ENCODE data around the gene KLF5. TPM values are rescaled to one million over a fixed set of nuclear protein-coding genes. Genes with fewer than 3 reads are reported as not detected.

KLF5 gene
- total RNA-seq, 1 experiment from 2014 or later = 65.9 TPM

- Histone ChIP-seq H3F3A (ENCODE audit: insufficient read depth, low read depth) (peaks cover 66% of the 10 kb centered on the region; the same call in 1 of the 2 replicates), H3K27ac (peak overlapping the region; percentile 63; the same call in 1 of the 2 replicates), H2AFZ (no peak overlapping the region), H3K9me3 (ENCODE audit: insufficient read depth, low read depth) (no peaks in the 10 kb centered on the region), H3K4me2 (no peak overlapping the region), H3K4me3 (no peak overlapping the region), H3K9me2 (ENCODE audit: insufficient read depth) (no peaks in the 10 kb centered on the region), H3K36me3 (ENCODE audit: low read depth) (peaks cover 60% of the 10 kb centered on the region), H3K79me2 (ENCODE audit: low read depth) (peaks cover 51% of the 10 kb centered on the region), H3K27me3 (ENCODE audit: insufficient read depth, low read depth) (no peaks in the 10 kb centered on the region), H3K4me1 (replicated peaks; ENCODE audit: insufficient read depth) (0 out of 2 replicates have a peak, but pooled peaks cover 17% of the 10 kb centered on the region), H4K20me1 (ENCODE audit: insufficient read depth) (0 out of 2 replicates have a peak, but pooled peaks cover 3% of the 10 kb centered on the region)
- CTCF ChIA-PET = no interaction called here
- no peak for DNase-seq
- intact Hi-C loops (cut with micrococcal nuclease; ENCODE audit: unreplicated experiment) = no loop called here
- TF ChIP-seq CTCF (conservative IDR thresholded peaks at IDR 0.05) (no peak), EZH2 (IDR thresholded peaks at IDR 0.05; ENCODE audit: low read depth) (no peak)
- POLR2A ChIA-PET (ENCODE audit: unreplicated experiment) = interaction anchor here (0.7 kb wide), 1 partner anchor 96 kb away, joined by 4 read pairs; no protein-coding TSS in a partner anchor
- BruUV-seq (replicated peaks) = no TSS peak
Measured at GRCh38 chr13:73075546-73075945, 16.7 kb downstream of the KLF5 start.

- no peak overlapping the region for H3K4me2 ChIP-seq
- H3K79me2 ChIP-seq (ENCODE audit: low read depth) = peaks cover 47% of the 10 kb centered on the region
- no TSS peak for BruUV-seq (replicated peaks)
- DNase-seq = no peak
- peaks cover 56% of the 10 kb centered on the region for H3K36me3 ChIP-seq (ENCODE audit: low read depth)
- ChIA-PET CTCF (no interaction called here), POLR2A (ENCODE audit: unreplicated experiment) (no interaction called here)
- intact Hi-C loops (cut with micrococcal nuclease; ENCODE audit: unreplicated experiment) = no loop called here
- TF ChIP-seq CTCF (conservative IDR thresholded peaks at IDR 0.05) (no peak), EZH2 (IDR thresholded peaks at IDR 0.05; ENCODE audit: low read depth) (no peak)
- H3K27me3 ChIP-seq (ENCODE audit: insufficient read depth, low read depth) = no peaks in the 10 kb centered on the region
- H3K4me1 ChIP-seq (replicated peaks; ENCODE audit: insufficient read depth) = 0 out of 2 replicates have a peak, but pooled peaks cover 15% of the 10 kb centered on the region
- H3F3A ChIP-seq (ENCODE audit: insufficient read depth, low read depth) = peaks cover 69% of the 10 kb centered on the region; the same call in 1 of the 2 replicates
- no peak overlapping the region for H3K4me3 ChIP-seq
- no peak overlapping the region for H2AFZ ChIP-seq
- H3K9me2 ChIP-seq (ENCODE audit: insufficient read depth) = no peaks in the 10 kb centered on the region
- 0 out of 2 replicates have a peak, but pooled peaks cover 3% of the 10 kb centered on the region for H4K20me1 ChIP-seq (ENCODE audit: insufficient read depth)
- H3K27ac ChIP-seq = no peak overlapping the region; the same call in 1 of the 2 replicates
- no peaks in the 10 kb centered on the region for H3K9me3 ChIP-seq (ENCODE audit: insufficient read depth, low read depth)
Measured at GRCh38 chr13:73075954-73076353, 17.1 kb downstream of the KLF5 start.

- POLR2A ChIA-PET (ENCODE audit: unreplicated experiment) = no interaction called here
Measured at GRCh38 chr13:73077865-73078264, 19.1 kb downstream of the KLF5 start.

More at GRCh38 chr13:73077865-73078264, 19.1 kb downstream of the KLF5 start:
- Histone ChIP-seq H3K4me1 (replicated peaks; ENCODE audit: insufficient read depth) (0 out of 2 replicates have a peak, but pooled peaks cover 6% of the 10 kb centered on the region), H3K9me2 (ENCODE audit: insufficient read depth) (no peaks in the 10 kb centered on the region), H3K4me2 (no peak overlapping the region), H4K20me1 (ENCODE audit: insufficient read depth) (0 out of 2 replicates have a peak, but pooled peaks cover 3% of the 10 kb centered on the region), H3K27ac (no peak overlapping the region; the same call in 1 of the 2 replicates), H3K4me3 (no peak overlapping the region), H3K9me3 (ENCODE audit: insufficient read depth, low read depth) (no peaks in the 10 kb centered on the region), H3K27me3 (ENCODE audit: insufficient read depth, low read depth) (no peaks in the 10 kb centered on the region), H3K36me3 (ENCODE audit: low read depth) (peaks cover 45% of the 10 kb centered on the region), H3K79me2 (ENCODE audit: low read depth) (peaks cover 28% of the 10 kb centered on the region), H2AFZ (no peak overlapping the region), H3F3A (ENCODE audit: insufficient read depth, low read depth) (peaks cover 73% of the 10 kb centered on the region; the same call in 1 of the 2 replicates)
- no peak for DNase-seq
- intact Hi-C loops (cut with micrococcal nuclease; ENCODE audit: unreplicated experiment) = no loop called here
- CTCF ChIA-PET = interaction anchor here (0.6 to 1.1 kb wide), 2 partner anchors 270 to 469 kb away, joined by 3 to 4 read pairs; no protein-coding TSS in a partner anchor
- TF ChIP-seq CTCF (conservative IDR thresholded peaks at IDR 0.05) = no peak
- TF ChIP-seq EZH2 (IDR thresholded peaks at IDR 0.05; ENCODE audit: low read depth) = no peak
- no TSS peak for BruUV-seq (replicated peaks)
